Activated B cell treated with CpG ODN at 0.5 μM for 24 hours (primary cell): ENCODE data around the gene EBF3. TPM values are rescaled to one million over a fixed set of nuclear protein-coding genes. Genes with fewer than 3 reads are reported as not detected.

Experiments
- ATAC-seq: fragments of 200-7000 bp; cut with Tn5 transposase; one replicate; pipeline ENCODE4 v1.10.0; 2021; ENCODE audit warnings: low read depth, mild to moderate bottlenecking, moderate library complexity
- CTCF ChIA-PET: fragments of 350-600 bp; sonication (Branson Sonifier 250); formaldehyde crosslinking; loops from one replicate; lab custom pipeline; 2021; ENCODE audit warnings: antibody characterized with exemption; lab: Charles Lee
- POLR2A ChIA-PET: fragments of 350-600 bp; sonication (Branson Sonifier 250); formaldehyde crosslinking; loops from one replicate; lab custom pipeline; 2021; ENCODE audit warnings: antibody characterized with exemption; lab: Charles Lee
- DNase-seq: peaks from one replicate; pipeline ENCODE4 v3.0.0; 2022
- H3K27ac Mint-ChIP-seq: one replicate; pipeline ENCODE4 v1.8.0; 2020; ENCODE audit warnings: mixed read lengths
- H3K27me3 Mint-ChIP-seq: one replicate; pipeline ENCODE4 v1.8.0; 2021; ENCODE audit warnings: mixed read lengths
- H3K36me3 Mint-ChIP-seq: one replicate; pipeline ENCODE4 v1.8.0; 2021; ENCODE audit warnings: low read depth, mixed read lengths
- H3K4me1 Mint-ChIP-seq: one replicate; pipeline ENCODE4 v1.8.0; 2021; ENCODE audit warnings: mixed read lengths
- H3K4me3 Mint-ChIP-seq: one replicate; pipeline ENCODE4 v1.8.0; 2020; ENCODE audit warnings: mild to moderate bottlenecking, mixed read lengths
- H3K9me3 Mint-ChIP-seq: one replicate; pipeline ENCODE4 v1.8.0; 2020; ENCODE audit warnings: mixed read lengths
- CTCF ChIP-seq: fragments of 200-600 bp; IDR thresholded peaks from one replicate; pipeline ENCODE4 v1.8.0; 2022; ENCODE audit warnings: antibody characterized with exemption, mild to moderate bottlenecking
- intact Hi-C: fragments of 100-400 bp; cut with micrococcal nuclease; formaldehyde crosslinking; loops from one replicate; pipeline ENCODE4 v1.15.1; 2024
- total RNA-seq: library from RNA; stranded (reverse); gene quantifications from 2 replicates; pipeline ENCODE4 v1.2.3, GENCODE V29; 2022

EBF3 gene
- total RNA-seq, 1 donor from 2014 or later: not detected

GRCh38 chr10:129968853-129969183 is 4.7 kb upstream of the EBF3 start:
- Mint-ChIP-seq H3K4me1 (peaks cover 14% of the 10 kb centered on the region), H3K36me3 (no peaks in the 10 kb centered on the region), H3K4me3 (no peak overlapping the region), H3K27ac (no peak overlapping the region), H3K27me3 (peaks cover 41% of the 10 kb centered on the region), H3K9me3 (no peaks in the 10 kb centered on the region)
- TF ChIP-seq CTCF: no peak
- DNase-seq: no peak
- POLR2A ChIA-PET: no interaction called here
- CTCF ChIA-PET: no interaction called here
- intact Hi-C loops: no loop called here
- no peak for ATAC-seq

GRCh38 chr10:129968020-129968852 is 4.2 kb upstream of the EBF3 start:
- DNase-seq: no peak
- H3K4me1 Mint-ChIP-seq: peaks cover 14% of the 10 kb centered on the region
- no peak for ATAC-seq
- ChIA-PET CTCF (no interaction called here), POLR2A (no interaction called here)
- no peaks in the 10 kb centered on the region for H3K36me3 Mint-ChIP-seq
- H3K4me3 Mint-ChIP-seq: no peak overlapping the region
- no peaks in the 10 kb centered on the region for H3K9me3 Mint-ChIP-seq
- no peak overlapping the region for H3K27ac Mint-ChIP-seq
- TF ChIP-seq CTCF: no peak
- intact Hi-C loops: no loop called here
- peaks cover 37% of the 10 kb centered on the region for H3K27me3 Mint-ChIP-seq

- ChIA-PET POLR2A (no interaction called here), CTCF (no interaction called here)
- peaks cover 17% of the 10 kb centered on the region for H3K4me1 Mint-ChIP-seq
- ATAC-seq: no peak
- H3K36me3 Mint-ChIP-seq: no peaks in the 10 kb centered on the region
- intact Hi-C loops: no loop called here
- H3K9me3 Mint-ChIP-seq: no peaks in the 10 kb centered on the region
- TF ChIP-seq CTCF: no peak
- H3K27me3 Mint-ChIP-seq: peaks cover 39% of the 10 kb centered on the region
- no peak for DNase-seq
- H3K4me3 Mint-ChIP-seq: no peak overlapping the region
- no peak overlapping the region for H3K27ac Mint-ChIP-seq
Measured at GRCh38 chr10:129967579-129968019, 3.5 kb upstream of the EBF3 start.

- Mint-ChIP-seq H3K27me3 (peaks cover 41% of the 10 kb centered on the region), H3K4me1 (peaks cover 21% of the 10 kb centered on the region), H3K9me3 (no peaks in the 10 kb centered on the region), H3K36me3 (no peaks in the 10 kb centered on the region), H3K4me3 (no peak overlapping the region), H3K27ac (no peak overlapping the region)
- intact Hi-C loops: no loop called here
- no peak for DNase-seq
- ATAC-seq: no peak
- CTCF ChIA-PET: no interaction called here
- no peak for TF ChIP-seq CTCF
- POLR2A ChIA-PET: no interaction called here
Measured at GRCh38 chr10:129966889-129967578, 3.0 kb upstream of the EBF3 start.

- Mint-ChIP-seq H3K27ac (no peak overlapping the region), H3K4me1 (peaks cover 20% of the 10 kb centered on the region), H3K9me3 (no peaks in the 10 kb centered on the region), H3K27me3 (peaks cover 43% of the 10 kb centered on the region), H3K36me3 (no peaks in the 10 kb centered on the region), H3K4me3 (no peak overlapping the region)
- TF ChIP-seq CTCF: no peak
- intact Hi-C loops: no loop called here
- ChIA-PET CTCF (no interaction called here), POLR2A (no interaction called here)
- ATAC-seq: no peak
- no peak for DNase-seq
Measured at GRCh38 chr10:129966370-129966888, 2.4 kb upstream of the EBF3 start.
